SK-N-SH (cell line): ENCODE data around the gene CHD9.

Source experiments
- CTCF ChIP-seq: fragments of 200-600 bp; sonication (generic); IDR thresholded peaks from 2 replicates; pipeline ENCODE4 v1.6.1; 2017; ENCODE audit warnings: antibody characterized with exemption, mild to moderate bottlenecking, moderate library complexity
- EP300 ChIP-seq, 2 experiments: IDR thresholded peaks; 2 replicates each; pipeline versions ENCODE4 v1.4.0 to v1.6.1; 2012; ENCODE audit warnings: borderline replicate concordance in 1 of 2, low read depth in 1 of 2, low read length in 1 of 2
- GATA2 ChIP-seq: sonication (generic); formaldehyde crosslinking; IDR thresholded peaks from 2 replicates; pipeline ENCODE4 v1.5.0; 2020; ENCODE audit warnings: mild to moderate bottlenecking, missing genetic modification reagents
- MEF2A ChIP-seq: IDR thresholded peaks from 2 replicates; pipeline ENCODE4 v1.4.0; 2012; ENCODE audit warnings: low read depth, borderline replicate concordance
- MXI1 ChIP-seq: IDR thresholded peaks from 2 replicates; pipeline ENCODE4 v1.6.1; 2012; ENCODE audit warnings: mild to moderate bottlenecking, low read depth, low read length, improper control_type of control experiment
- NFIC ChIP-seq: IDR thresholded peaks from 2 replicates; pipeline ENCODE4 v1.4.0; 2012; ENCODE audit warnings: borderline replicate concordance
- POLR2AphosphoS5 ChIP-seq: IDR thresholded peaks from 2 replicates; pipeline ENCODE4 v1.6.1; 2012; ENCODE audit warnings: low read depth, low read length
- RAD21 ChIP-seq: IDR thresholded peaks from 2 replicates; pipeline ENCODE4 v1.6.1; 2012; ENCODE audit warnings: mild to moderate bottlenecking, low read length
- REST ChIP-seq: IDR thresholded peaks from 2 replicates; pipeline ENCODE4 v1.6.1; 2012; ENCODE audit warnings: mild to moderate bottlenecking, low read depth, low read length, moderate library complexity
- RFX5 ChIP-seq: IDR thresholded peaks from 2 replicates; pipeline ENCODE4 v1.6.1; 2012; ENCODE audit warnings: mild to moderate bottlenecking, improper control_type of control experiment, low read length
- SIN3A ChIP-seq: IDR thresholded peaks from 2 replicates; pipeline ENCODE4 v1.6.1; 2012; ENCODE audit warnings: low read depth, mild to moderate bottlenecking, low read length, moderate library complexity, borderline replicate concordance
- SMC3 ChIP-seq: IDR thresholded peaks from 2 replicates; pipeline ENCODE4 v1.6.1; 2012; ENCODE audit warnings: low read depth, low read length, improper control_type of control experiment
- TF ChIP-seq, protein P1 (sequence below): fragments of 150-350 bp; IDR thresholded peaks from 2 replicates; pipeline ENCODE4 v1.6.1; 2017; ENCODE audit warnings: antibody characterized with exemption, low read length, low read depth, borderline replicate concordance
- TF ChIP-seq, protein P2 (sequence below): IDR thresholded peaks from 2 replicates; pipeline ENCODE4 v1.4.0; 2012; ENCODE audit warnings: low read depth

DNA sequence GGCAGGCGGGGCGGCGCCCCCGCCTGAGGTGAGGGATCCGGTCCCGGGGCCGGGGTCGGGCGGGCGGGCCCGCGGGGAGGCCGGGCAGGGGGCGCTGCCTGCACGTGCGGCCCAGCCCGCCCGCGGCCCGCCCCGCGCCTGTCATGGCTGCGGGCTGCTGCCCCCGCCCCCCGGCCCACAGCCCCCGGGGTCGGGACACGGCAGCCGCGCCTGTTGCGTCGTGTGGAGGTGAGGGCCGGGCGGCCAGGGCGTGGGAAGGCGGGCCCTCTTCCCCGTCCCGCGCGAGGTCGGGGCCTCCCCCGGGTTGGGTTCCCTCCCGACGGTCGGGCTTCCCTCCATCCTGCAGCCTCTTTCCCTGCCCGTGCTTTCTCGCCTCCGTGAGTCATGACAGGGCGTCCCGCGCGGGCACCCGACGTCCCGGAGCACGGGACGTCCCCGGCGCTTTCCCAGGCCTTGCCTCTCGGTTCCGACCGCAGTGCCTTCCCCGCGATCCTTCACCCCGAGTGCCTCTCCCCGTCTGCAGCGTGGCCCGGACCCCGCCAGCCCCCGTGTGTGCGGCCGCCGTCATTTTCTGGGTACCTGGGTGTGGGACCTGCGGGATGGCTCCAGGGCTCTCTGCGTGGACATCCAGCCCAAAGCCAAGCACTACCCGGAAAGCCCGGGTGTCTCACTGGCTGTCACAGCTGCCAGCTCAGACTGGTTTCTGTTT is 76.7 kb downstream of the CHD9 start:
- TF ChIP-seq CTCF (no peak), RFX5 (no peak), SMC3 (no peak), NFIC (no peak), RAD21 (no peak), EP300 (IDR thresholded peaks at IDR 0.05; ENCODE audit: borderline replicate concordance in 1 of 2, low read depth in 1 of 2, low read length in 1 of 2) (no peak), POLR2AphosphoS5 (no peak), GATA2 (CRISPR knock-in tag) (no peak), REST (no peak), SIN3A (peak; percentile 36; the same call in 1 of the 2 replicates), MXI1 (0 out of 2 replicates have a peak, but pooled peaks have one; percentile 42), MEF2A (no peak)
- TF ChIP-seq, protein P1, sequence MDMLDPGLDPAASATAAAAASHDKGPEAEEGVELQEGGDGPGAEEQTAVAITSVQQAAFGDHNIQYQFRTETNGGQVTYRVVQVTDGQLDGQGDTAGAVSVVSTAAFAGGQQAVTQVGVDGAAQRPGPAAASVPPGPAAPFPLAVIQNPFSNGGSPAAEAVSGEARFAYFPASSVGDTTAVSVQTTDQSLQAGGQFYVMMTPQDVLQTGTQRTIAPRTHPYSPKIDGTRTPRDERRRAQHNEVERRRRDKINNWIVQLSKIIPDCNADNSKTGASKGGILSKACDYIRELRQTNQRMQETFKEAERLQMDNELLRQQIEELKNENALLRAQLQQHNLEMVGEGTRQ = no peak
- TF ChIP-seq, protein P2, sequence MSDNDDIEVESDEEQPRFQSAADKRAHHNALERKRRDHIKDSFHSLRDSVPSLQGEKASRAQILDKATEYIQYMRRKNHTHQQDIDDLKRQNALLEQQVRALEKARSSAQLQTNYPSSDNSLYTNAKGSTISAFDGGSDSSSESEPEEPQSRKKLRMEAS = no peak
